Measurements from ENCODE around the gene CTBP2. TPM values are rescaled to one million over a fixed set of nuclear protein-coding genes. Genes with fewer than 3 reads are reported as not detected.

CTBP2 gene
- total and polyA plus RNA-seq, 2 of the 13 experiments (the other 11 are each of a cell fraction or from before 2014, with no cell fraction given): 0.08 TPM; not detected in 1

GRCh38 chr10:125087897-125088215 lies 72.5 kb downstream of the CTBP2 start:
- FAIRE-seq: no peak
- Histone ChIP-seq H3K27ac (ENCODE audit: extremely low read length, insufficient read depth, low read length) (no peak overlapping the region), H3K79me2 (ENCODE audit: insufficient read depth, low read length) (no peaks in the 10 kb centered on the region), H2AFZ (ENCODE audit: low read length) (no peak overlapping the region), H3K4me3 (replicated peaks in 1 of 3; ENCODE audit: insufficient read depth in 1 of 3, low read depth in 2 of 3, low read length in 3 of 3) (no peak overlapping the region), H3K9ac (ENCODE audit: insufficient read depth, low read depth, low read length) (no peak overlapping the region), H3K27me3 (ENCODE audit: control insufficient read depth in 1 of 2, insufficient read depth in 2 of 2, low read length in 2 of 2) (peaks cover 1 to 63% of the 10 kb centered on the region in 2 experiments; a peak in 4 of 5 replicates), H4K20me1 (ENCODE audit: insufficient read depth, low read length) (no peaks in the 10 kb centered on the region), H3K4me2 (ENCODE audit: low read depth, low read length) (no peak overlapping the region), H3K4me1 (ENCODE audit: insufficient read depth, low read length) (peaks cover 6% of the 10 kb centered on the region), H3K9me3 (ENCODE audit: low read length) (no peaks in the 10 kb centered on the region), H3K36me3 (replicated peaks in 1 of 2; ENCODE audit: control insufficient read depth in 1 of 2, insufficient read depth in 2 of 2, low read length in 2 of 2) (no peaks in the 10 kb centered on the region)
- WGBS (ENCODE audit: low lambda C conversion rate): 51% methylated on average over 10 of the region's 10 CpGs
- CTCF ChIA-PET (ENCODE audit: low intra/inter-chr PET ratio, low total read pairs): no interaction called here
- POLR2A ChIA-PET: no interaction called here
- ATAC-seq: no peak
- no peak for DNase-seq (ENCODE audit: low spot score)
- in situ Hi-C loops (cut with HindIII; ENCODE audit: extremely low pct_ligation_motif_present, low pct_unique_long_range_greater_than_20kb) (no loop called here), intact Hi-C loops (cut with micrococcal nuclease; ENCODE audit: unreplicated experiment) (no loop called here)
- BruUV-seq (replicated peaks): no TSS peak
- TF ChIP-seq ZNF609 (CRISPR knock-in tag; IDR thresholded peaks at IDR 0.05; ENCODE audit: borderline replicate concordance): no peak
- TF ChIP-seq ZFP1 (CRISPR knock-in tag; IDR thresholded peaks at IDR 0.05): no peak
- TF ChIP-seq, protein P1, sequence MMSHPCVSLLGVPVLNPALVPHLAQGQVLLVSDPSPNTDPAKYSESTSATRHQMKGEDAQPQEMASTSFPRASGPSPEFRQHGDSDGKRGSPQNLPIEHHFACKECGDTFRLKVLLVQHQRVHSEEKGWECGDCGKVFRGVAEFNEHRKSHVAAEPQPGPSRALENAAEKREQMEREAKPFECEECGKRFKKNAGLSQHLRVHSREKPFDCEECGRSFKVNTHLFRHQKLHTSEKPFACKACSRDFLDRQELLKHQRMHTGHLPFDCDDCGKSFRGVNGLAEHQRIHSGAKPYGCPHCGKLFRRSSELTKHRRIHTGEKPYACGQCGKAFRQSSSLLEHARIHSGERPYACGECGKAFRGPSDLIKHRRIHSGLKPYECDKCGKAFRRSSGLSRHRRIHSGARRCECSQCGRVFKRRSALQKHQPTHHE (CRISPR knock-in tag; IDR thresholded peaks at IDR 0.05; ENCODE audit: borderline replicate concordance): no peak
- TF ChIP-seq FOXA3 (CRISPR knock-in tag; IDR thresholded peaks at IDR 0.05): no peak
- TF ChIP-seq YEATS2 (CRISPR knock-in tag; IDR thresholded peaks at IDR 0.05; ENCODE audit: borderline replicate concordance): no peak
- no peak for TF ChIP-seq ZNF251 (CRISPR knock-in tag; IDR thresholded peaks at IDR 0.05)
- TF ChIP-seq NFYB (CRISPR knock-in tag; IDR thresholded peaks at IDR 0.05): no peak
- TF ChIP-seq MYC (CRISPR knock-in tag; IDR thresholded peaks at IDR 0.05; ENCODE audit: borderline replicate concordance): no peak
- no peak for TF ChIP-seq ZNF33B (CRISPR knock-in tag; IDR thresholded peaks at IDR 0.05)
- TF ChIP-seq BCLAF1 (IDR thresholded peaks at IDR 0.05): no peak
- no peak for TF ChIP-seq ZNF567 (CRISPR knock-in tag; IDR thresholded peaks at IDR 0.05; ENCODE audit: borderline replicate concordance)
- no peak for TF ChIP-seq FOSL2 (CRISPR knock-in tag; IDR thresholded peaks at IDR 0.05)
- TF ChIP-seq, protein P2, sequence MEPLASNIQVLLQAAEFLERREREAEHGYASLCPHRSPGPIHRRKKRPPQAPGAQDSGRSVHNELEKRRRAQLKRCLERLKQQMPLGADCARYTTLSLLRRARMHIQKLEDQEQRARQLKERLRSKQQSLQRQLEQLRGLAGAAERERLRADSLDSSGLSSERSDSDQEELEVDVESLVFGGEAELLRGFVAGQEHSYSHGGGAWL (CRISPR knock-in tag; IDR thresholded peaks at IDR 0.05): no peak
- TF ChIP-seq, protein P3, sequence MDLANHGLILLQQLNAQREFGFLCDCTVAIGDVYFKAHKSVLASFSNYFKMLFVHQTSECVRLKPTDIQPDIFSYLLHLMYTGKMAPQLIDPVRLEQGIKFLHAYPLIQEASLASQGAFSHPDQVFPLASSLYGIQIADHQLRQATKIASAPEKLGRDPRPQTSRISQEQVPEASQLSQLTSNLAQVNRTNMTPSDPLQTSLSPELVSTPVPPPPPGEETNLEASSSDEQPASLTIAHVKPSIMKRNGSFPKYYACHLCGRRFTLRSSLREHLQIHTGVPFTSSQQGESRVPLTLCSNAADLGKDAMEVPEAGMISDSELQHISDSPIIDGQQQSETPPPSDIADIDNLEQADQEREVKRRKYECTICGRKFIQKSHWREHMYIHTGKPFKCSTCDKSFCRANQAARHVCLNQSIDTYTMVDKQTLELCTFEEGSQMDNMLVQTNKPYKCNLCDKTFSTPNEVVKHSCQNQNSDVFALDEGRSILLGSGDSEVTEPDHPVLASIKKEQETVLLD (CRISPR knock-in tag; IDR thresholded peaks at IDR 0.05; ENCODE audit: low read depth): no peak
- no peak for TF ChIP-seq AGO1 (IDR thresholded peaks at IDR 0.05; ENCODE audit: low read depth, low read length, poor library complexity, severe bottlenecking)

Data from HepG2 (cell line).